ENCODE results near the gene SEMA5A.

SEMA5A gene

DNA sequence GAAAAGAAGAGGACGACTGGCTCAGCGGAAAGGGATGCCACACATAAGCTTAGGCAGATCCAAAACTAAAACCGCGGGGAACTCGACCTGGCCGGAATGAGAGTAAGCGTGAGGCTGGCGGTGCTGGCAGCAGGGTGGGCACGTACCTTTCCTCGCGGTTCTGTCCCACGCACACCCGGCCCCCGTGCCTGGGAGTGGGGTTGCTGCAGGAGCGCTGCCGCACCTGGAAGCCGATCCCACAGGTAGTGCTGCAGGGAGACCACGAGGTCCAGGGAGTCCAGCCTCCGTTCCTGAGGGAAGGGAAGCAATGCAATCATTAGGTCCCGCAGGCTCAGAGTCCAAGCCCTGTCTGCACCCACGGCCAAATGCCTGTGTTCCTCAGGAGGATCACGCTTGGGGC is 427.0 kb downstream of the SEMA5A start:
- no peak for DNase-seq (ENCODE audit: low read depth in 2 of 2)

DNA sequence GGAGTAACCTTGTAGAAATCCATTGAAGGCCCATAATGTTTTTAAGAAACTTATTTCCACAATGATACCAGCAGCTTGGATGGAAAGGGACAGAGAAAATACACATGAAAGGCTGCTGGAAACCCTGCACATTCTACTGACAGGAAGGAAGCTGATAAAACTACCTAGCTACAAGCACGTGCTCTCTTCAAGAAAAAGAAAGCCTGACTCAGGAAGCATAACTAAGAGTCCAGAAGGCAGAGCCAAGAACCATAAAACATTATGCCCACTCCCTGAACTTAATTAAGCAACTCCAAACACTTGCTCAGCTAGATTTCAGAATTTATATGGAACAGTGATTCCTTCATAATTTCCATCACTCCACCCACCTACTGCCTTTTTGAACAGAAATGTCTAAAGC is 430.8 kb downstream of the SEMA5A start:
- no peak for DNase-seq (ENCODE audit: low read depth in 2 of 2)

DNA sequence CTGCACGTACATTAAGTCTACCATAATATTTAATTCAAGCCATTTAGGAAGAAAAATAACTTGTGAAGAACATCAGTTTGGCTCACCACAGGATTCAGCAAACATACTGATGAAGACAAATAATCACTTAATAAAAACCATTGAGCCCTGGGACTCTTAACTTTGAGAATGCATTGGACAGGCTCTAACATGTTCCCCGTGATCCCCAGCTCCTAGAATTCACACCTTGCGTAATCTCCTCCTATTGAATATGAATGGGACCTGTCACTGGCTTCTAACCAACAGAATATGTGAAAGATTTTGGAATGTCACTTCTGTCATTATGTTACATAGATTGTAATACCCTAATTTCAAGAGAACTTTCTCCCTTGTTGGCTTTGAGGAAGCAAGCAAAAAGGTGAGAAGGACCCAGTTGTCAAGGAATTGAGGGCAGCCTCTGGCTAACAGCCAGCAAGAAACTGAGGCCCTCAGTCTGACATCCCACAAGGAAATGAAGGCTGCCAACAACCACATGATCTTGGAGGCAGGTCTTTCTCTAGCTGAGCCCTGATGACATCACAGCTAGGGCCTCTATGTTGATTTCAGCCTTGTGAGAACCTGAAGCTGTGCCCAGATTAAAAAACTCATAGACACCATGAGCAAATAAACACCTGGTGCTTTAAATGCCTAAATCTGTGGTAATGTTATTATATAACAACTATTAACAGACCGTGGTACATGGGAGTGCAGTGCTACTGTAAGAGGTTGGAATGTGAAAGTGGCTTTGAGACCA is 433.2 kb downstream of the SEMA5A start:
- no peak for DNase-seq (ENCODE audit: low read depth in 2 of 2)

DNA sequence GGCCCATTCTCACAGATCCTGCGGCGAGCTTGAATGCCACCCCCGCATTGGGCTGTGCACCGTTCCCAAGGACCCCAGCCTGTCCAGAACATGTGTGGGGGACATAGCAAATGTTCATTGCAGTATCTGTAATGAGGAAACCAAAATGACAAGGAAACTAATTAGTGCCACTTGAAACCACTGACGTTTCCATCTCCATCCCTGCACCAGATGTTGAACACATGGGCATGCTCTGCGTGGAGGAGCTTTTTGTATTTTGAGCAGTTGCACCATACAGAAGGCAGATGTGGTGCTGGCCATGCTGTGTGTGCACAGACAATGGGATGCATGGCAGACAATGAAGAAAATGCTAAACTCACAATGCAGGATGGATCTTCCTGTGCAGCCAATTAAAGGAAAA is 437.7 kb downstream of the SEMA5A start:
- DNase-seq (ENCODE audit: low read depth in 2 of 2) = no peak

DNA sequence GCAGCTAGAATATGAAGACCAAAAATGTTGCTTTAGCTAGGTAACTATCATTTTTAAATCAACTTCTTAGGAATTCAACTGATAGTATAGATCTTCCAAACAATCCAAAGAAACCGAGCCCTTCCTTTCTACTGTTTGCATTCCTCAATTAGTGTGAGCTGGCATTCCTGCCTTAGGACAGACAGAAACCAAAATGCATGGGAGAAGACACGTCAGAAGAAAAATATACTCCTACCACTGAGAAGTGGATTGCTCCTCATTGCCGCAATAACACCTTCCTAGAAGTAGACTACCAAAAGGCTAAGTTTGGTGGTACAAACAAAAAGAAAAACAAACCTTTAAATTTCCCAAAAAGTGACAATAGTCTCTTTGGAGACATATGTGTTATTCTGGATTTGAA is 440.0 kb downstream of the SEMA5A start:
- DNase-seq (ENCODE audit: low read depth in 2 of 2) = no peak

DNA sequence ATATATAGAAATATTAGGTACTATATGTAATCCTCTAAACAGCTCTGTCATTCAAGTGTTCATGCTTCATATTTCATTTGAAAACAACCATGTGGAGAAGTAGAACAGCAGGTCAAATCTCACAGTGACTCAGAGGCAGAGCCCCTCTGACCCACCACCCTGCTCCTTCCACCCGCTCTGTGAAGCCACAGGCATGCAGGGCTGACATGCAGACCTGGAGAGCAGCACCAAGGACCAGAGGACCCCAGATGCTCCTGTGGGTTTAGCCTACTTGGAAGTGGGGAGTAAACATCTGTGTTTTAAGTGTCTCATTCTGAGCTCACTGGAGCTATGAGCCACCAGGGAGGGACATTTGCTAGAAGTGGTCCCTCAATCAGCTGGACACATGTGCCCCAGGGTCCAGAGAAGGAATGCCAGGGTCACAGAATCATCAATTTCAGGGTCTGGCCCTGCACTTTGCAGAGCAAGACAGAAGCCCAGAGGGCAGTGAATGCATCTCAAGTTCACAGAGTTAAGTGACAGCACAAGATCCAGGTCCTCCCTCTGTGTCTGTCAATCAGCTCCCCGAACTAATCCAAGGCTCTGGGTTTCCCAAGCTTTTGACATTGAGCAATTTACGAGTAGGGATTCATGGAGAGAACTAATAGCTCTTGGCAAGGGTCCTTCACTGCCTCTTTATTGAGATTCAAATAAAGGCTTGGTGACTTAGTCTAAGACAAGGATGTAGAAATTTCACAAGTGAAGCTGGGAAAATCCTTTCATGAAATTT is 441.1 kb downstream of the SEMA5A start:
- DNase-seq (ENCODE audit: low read depth in 2 of 2) = no peak

DNA sequence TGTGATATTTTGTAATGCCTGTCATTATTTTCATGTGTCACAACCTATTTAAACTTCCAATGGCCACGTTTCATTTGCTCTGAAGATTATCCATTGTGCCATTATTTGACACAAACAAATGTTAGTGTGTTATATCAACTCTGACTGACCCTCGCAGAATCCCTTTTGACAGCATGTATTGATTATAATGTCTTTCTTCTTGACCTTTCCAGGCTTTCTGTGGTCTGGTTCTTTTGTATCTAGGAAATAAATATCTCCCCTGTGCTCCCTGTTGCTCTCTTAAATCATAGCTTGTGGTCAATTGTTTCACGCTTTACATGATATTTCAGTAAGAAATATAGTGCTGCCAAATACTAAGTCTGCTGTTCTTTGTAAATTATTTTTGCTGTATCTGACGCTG is 442.6 kb downstream of the SEMA5A start:
- no peak for DNase-seq (ENCODE audit: low read depth in 2 of 2)

DNA sequence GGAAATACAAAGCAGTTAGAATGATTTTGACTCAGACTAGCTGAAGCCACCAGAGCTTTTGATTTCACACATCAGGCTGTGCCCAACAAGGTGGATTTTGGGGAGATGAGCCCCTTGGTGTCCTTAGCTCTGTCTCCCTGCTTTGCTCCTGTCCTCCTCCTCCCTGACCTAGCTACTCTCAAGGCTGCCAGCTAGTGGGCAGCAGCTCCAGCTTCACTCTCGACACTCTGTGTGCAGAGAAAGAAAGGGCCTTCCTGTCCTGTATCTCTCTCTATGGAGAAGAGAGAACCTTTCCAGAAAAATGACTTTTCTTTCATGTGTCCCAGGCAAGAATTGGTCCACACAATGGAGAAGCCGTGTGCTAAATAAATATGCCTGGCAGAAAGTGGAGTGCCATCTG is 446.2 kb downstream of the SEMA5A start:
- DNase-seq (ENCODE audit: low read depth in 2 of 2) = no peak

DNA sequence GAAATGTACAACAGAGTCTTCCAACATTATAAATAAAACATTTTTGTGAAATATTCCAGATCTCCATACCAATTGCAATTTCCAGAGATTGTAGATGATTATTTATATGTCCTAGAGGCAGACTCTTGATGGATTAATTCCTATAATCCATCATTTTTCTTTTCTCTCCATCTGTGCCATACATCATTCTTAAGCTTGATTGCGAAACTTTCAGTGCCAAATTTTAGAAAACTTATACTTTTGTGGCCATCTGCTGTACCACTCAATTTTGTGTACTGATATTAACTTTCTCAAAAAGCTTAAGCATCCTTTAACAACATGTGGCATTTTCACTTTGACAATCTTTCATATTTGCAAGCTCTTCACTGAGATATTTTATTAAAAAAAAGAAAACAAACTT is 446.9 kb downstream of the SEMA5A start:
- no peak for DNase-seq (ENCODE audit: low read depth in 2 of 2)

DNA sequence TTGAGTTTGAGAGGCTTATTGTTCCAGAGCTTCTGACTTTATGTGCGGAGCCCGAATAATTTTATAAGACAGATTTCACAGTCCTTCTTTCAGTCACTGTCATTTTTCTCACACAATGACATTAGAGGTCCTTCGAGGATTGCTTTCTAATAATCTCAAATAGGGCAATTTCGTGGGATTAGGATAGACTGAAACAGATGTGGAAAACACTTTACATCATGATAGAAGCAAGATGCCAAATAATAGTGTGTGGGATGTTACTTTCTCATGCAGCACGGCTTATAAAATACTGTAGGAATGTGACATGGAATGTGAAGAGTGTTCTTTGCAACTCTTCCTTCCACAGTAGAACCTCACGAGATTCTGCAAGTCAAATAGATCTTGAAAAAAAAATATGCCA is 451.3 kb downstream of the SEMA5A start:
- DNase-seq (ENCODE audit: low read depth in 2 of 2) = no peak

DNA sequence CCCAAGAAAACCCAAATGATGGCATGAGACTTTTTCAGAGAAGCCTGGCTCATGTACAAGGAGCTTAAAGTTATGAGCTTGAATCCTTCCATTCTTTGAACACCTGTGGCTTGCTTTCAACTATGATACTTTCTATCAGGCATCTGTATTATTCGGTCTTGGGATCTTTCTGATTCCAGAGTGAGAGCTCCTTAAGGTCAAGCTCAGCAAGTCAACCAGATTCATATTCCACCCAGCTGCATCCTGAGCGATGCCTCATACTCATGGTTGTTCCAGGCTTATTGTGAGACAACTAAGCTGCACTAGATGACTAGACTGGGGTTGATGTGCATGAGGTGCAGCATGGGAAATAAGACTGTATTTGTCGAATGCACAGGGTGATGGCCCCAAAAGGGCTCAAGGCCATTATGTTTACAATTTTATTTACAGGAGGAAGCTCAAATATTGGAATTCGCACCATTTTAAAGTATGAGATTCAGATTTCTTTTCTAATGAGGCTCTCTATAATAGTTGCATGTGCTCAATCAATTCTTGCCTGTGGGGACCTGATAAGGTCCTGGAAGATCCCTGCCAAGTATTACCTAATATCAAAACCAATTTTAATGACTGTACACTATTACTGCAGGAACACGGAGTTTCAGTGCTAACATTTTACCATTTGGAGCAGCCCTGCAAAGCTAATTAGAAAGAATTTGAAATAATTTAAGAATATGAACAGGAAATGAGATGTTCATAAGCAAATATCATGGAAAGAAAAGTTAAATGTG is 453.8 kb downstream of the SEMA5A start:
- DNase-seq (ENCODE audit: low read depth in 2 of 2) = no peak

DNA sequence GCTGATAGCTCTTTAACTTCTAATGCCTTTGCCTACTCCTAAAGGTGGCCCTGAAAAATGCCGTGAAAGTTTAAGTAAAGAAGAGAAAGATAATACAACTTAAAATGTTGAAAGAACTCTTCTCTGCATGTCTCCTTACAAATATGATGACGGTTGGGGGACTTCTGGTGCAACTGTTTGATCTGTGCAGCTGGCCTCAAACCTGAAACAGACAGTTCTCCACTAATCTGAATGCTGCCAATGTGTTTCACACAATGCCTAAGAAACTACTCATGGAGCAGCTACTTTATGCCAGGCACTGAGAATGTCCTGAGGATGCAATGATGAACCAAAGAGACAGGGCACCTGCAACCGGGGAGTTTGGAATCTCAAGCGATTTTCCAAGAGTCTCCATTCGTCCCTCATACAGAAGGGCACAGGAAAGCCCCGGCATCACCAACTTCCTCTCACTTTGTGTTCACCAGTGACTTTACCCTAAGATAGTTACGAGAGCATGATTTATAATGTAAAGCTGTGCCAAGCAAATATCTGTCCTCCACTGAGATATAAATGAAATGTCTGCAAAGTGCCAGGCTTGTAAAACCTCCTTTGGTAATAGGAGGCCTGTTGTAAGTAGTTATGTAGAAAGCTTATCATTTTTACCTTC is 455.4 kb downstream of the SEMA5A start:
- DNase-seq (ENCODE audit: low read depth in 2 of 2) = no peak

DNA sequence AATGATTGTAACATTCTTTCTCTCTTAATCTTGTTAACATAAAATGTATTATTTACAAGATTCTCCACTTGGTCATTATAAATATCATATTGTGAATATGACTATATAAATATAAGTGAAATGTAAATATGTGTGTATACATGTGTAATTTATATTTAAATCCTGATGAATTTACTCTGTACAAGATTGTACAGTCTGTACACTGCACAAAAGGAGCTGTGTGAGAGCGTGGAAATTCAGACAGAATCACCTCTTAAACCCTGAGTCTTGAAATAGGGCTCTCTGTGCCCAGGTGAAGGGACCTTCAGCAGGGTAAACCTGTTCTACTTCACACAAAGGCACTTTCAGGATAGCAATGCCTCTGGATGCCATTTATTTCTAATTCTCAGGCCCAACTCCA is 456.0 kb downstream of the SEMA5A start:
- no peak for DNase-seq (ENCODE audit: low read depth in 2 of 2)

DNA sequence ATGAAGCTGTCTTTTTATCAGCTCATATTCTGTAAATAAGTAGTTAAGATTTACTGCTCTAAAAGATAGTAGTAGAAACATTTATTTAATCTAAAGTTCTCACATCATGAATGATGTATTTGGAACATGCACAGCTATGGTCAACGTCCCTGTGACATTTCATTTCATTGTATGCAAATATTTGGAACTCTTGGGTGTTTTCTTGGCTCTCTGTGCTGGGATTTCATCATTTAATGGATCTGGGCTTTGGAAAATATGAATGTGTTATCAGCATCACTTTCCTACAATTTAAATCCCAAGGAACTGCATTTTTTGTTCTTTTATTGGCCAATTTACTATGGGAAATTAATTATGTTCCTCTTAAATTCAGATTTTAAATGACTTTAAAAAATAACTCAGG is 462.9 kb downstream of the SEMA5A start:
- DNase-seq (ENCODE audit: low read depth in 2 of 2) = no peak

DNA sequence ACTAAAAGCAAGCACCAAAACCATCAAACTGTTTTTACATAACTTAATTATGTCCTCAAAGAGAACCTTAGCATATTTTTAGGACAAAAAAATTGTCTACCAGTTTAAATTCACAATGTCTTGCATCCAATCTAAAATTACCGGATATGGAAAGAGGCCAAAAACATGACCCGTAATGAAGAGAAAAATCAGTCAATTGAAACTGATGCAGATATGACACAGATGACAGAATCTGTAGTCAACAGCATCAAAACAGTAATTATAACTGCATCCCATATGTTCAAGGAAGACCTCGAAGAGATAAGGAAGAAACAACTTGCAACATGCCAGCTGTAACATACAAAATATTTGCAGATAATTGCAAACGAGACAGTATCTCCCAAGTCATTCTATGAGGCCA is 473.2 kb downstream of the SEMA5A start:
- DNase-seq (ENCODE audit: low read depth in 2 of 2) = no peak

DNA sequence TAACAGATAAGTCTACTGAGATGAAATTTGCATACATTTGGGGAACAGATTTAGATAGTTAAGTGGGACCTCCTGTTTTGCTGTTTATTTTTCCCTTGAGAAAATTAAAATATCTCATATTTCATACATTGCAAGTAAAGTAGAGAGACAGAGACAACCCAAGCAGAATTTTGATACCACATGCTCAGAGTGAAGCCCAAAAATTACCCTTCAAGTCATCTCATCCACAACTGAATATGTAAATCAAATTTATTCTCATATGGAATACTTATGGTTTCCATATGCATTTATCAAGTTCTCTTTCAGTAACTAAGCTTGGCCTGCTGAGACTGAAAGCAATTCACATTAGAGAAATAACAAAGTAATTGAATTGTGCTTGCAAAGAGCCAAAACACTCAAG is 474.4 kb downstream of the SEMA5A start:
- DNase-seq (ENCODE audit: low read depth in 2 of 2) = no peak

DNA sequence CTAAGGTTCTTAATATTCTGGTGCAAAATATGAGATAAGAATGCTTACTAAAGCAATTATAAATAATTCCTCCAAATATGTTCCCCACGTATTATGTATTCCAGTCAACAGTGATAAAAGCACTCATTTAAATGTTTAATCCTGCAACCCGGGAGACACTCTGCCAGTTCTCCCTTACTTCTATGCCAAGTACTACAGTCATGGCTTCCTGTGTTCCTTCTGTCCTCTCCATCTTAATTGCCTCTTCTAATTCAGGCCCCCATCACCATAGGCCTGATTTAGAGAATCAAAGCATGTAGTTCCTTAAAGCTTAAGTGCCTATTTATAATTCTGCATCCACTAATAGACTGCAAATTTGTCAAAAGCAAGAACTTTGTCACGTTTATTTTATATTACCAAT is 474.8 kb downstream of the SEMA5A start:
- DNase-seq (ENCODE audit: low read depth in 2 of 2) = no peak

DNA sequence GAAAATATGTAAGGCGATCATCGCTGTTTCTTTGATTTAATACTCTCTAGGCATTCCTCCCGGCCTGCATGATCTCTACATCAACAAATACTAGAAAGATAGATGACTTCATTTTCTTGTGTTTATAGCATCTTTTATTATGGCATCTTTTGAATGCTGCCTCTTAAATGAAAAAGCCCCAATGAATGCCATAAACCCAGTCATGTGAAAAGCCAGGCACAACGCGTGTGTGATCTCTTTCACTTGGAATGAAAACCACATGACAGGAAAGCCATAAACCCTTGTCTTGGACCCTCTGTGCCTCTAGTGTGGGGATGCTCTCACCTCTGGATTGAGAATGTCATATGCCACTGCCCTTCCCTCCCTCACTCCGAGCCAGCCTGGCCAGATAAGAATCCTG is 476.2 kb downstream of the SEMA5A start:
- no peak for DNase-seq (ENCODE audit: low read depth in 2 of 2)

DNA sequence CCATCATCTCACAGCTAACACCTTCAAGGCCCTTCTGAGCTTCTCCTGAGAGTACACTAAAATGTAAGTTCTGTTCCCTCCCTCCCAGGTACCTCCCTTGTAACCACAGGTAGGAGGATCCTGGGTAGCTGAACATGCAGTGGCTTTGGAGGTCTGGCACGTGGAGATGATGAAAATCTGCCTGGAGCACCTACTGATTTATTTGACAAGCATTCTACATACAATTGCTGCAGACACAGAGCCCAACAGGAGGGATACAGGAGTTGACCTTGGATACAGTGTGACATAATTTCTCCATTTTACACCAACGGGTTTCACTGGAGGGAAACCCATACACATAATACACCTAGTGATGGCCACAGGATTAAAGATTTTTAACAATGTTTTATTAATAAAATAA is 478.7 kb downstream of the SEMA5A start:
- no peak for DNase-seq (ENCODE audit: low read depth in 2 of 2)

DNA sequence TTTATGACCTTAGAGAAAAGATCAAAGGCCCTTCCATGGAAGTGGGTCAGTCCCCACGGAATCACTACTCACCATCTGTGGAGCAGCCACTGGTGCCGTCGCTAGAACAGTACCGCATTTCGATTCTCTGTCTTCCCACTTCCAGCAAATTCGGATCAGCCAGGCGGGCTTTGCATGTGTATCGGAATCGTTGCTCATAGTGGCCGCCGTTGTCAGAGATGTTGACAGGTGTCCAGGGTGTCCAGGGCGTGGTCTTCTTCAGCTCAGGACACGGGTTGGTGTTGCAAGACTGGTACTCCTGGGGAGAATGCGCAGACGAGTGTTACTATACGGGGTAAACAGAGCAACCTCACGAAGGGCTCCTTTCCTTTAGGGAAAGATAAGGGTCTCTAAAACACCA is 479.5 kb downstream of the SEMA5A start:
- no peak for DNase-seq (ENCODE audit: low read depth in 2 of 2)

DNA sequence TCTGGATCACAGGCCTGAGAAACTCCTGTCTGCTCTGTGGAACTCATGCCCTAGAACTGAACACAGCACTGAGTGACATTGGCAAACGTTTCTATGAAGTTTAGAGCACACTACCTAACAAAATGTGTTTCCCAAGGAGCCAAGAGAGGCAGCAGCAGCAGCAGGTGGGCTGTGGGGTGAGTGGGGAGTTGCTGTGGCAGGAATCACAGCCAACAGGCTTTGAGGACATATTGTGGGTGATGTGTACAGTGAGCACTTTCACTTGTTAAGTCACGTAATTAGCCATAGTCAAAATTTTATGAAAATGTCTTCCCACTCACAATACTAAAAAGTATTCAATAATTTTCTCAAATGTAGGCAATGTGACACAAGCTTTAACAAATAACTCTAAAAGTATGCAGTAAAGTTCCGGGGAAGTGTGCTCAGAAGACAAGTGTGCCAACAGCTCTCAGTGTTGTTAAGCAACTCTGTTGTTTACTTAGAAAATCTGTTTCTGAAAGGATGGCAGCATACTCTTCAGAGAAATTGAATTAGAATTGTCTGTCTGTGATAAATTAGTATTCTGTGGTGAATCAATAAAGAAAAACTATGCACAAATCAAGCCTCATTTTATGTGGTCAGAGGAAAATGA is 482.1 kb downstream of the SEMA5A start:
- no peak for DNase-seq (ENCODE audit: low read depth in 2 of 2)

DNA sequence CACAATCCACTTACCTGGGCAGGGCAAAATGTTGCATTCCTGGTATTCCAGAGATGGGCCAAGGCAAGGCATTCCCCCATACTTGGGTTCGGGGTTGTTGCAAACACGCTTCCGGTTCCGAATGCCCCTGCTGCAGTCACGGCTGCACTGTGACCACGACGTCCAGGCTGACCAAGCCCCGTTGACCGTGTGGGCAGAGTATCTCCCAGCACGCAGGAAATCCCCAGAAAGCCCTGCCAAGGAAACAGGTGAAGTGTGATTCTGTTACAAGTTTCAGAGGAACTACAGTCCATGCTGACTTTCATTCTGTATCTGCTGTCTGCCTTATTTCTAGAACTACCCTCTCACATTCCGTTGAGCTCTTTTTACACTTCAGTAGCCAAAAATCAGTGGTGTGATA is 483.0 kb downstream of the SEMA5A start:
- no peak for DNase-seq (ENCODE audit: low read depth in 2 of 2)
